Hematopoietic multipotent progenitor cell (in vitro differentiated cells): ENCODE results near the gene ATP8A2. TPM values are rescaled to one million over a fixed set of nuclear protein-coding genes. Genes with fewer than 3 reads are reported as not detected.
A peak's percentile ranks its signal among the peaks of the same experiment; 100 is the strongest.

Experiments
- DNase-seq, 3 donors: peaks; one replicate each; pipeline ENCODE4 v3.0.0-alpha.2; 2011 to 2015; ENCODE audit warnings: low read depth in 2 of 3, low spot score in 2 of 3
- total RNA-seq: library from RNA; depleted of rRNA; stranded (reverse); fragments of >200 nt; gene quantifications from one replicate; pipeline ENCODE4 v1.2.3, GENCODE V29; 2012

Gene ATP8A2
- total RNA-seq, 1 donor: under 0.01 TPM

DNA sequence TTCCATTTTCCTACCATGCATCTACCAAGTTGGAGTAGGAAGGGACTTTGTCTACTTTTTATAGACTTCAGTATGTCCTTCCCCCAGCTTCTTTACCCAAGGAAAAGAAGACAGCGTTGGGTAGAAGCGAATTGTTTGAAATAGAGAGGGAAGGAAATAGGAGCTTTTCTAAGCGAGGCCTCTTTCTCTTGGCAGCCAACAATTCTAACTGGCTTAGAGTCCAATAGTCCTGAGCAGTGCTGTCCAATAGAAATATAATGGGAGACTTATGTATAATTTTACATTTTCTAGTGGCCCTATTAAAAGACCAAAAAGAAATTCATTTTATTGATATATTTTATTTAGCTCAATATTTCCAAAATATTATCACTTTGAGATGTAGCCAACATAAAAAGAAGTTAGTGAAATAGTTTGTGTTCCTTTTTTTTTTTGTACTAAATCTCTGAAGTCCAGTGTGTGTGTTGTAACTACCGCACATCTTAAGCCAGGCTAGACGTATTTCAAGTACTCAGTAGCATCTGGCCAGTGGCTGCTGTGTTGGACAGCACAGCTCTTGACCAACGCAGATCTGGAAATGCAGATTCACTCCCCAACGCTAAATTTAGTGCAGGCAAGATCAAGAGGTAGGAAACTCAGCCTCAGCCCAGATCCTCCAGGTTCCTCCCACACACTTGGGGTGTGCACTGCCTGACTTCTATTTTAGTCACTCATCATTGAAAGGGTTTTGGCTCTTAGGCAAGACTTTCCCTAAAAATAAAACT is 500.9 kb downstream of the ATP8A2 start:
- no peak for DNase-seq

DNA sequence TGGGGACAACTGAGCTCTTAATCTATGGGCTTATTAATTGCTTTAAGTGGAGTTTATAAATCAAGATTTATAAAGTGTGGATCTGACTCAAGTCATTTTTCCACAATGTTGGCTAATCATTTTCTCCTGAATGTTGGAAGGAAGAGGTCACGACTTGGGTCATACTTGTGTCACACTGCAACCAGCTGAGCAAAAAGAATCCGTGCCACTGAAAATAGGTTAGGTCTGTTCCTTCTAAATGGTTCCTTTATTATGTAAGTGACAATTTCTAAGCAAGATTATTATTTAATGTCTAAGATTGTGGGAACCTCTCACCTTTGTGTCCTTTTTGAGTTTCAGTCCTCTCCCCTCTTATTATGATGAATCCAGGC is 501.5 kb downstream of the ATP8A2 start:
- DNase-seq: no peak

DNA sequence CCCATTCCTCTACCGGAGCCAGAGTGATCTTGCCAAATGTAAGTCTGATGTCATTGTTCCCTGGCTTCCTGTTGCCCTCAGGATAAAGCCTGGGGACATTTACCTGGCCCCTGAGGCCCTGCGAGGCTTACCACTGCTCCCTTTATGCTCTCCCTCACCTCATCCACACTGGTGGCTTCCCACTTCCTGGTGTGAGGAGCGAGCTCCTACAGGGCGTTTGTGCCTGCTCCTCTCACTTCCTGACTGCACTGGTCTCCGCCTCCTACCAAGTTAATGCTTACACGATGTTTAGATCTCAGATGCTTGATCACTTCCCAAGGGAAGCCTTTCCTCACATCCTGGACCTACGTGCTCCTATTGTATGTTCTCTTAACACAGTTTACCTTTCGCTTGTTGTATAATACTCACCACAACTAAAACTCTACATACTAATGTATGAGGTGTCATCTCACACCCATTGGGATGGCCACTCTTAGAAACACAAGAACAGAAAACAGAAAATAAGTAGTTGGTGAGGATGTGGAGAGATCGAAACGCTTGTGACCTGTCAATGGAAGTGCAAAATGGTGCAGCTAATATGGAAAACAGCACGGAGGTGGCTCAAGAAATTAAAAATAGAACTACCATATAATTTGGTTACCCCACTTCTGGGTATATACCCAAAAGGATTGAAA is 502.4 kb downstream of the ATP8A2 start:
- DNase-seq: no peak

DNA sequence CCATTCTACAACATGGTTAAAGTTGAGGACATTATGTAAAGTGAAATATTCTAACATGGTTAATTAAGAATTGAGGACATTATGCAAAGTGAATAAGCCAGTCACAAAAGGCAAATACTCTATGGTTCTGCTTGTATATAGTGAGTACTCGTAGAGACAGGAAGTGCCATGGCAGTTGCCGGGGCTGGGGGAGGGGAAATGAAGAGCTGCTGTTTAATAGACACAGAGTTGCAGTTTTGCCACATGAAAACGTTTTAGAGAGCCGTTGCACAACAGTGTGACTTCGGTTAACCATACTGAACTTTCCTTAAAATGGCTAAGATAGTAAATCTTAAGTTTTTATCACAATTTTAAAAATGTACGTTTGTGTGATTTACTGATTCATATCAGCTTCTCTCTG is 503.1 kb downstream of the ATP8A2 start:
- peak in 1 of 3 donors; percentile 18 for DNase-seq

DNA sequence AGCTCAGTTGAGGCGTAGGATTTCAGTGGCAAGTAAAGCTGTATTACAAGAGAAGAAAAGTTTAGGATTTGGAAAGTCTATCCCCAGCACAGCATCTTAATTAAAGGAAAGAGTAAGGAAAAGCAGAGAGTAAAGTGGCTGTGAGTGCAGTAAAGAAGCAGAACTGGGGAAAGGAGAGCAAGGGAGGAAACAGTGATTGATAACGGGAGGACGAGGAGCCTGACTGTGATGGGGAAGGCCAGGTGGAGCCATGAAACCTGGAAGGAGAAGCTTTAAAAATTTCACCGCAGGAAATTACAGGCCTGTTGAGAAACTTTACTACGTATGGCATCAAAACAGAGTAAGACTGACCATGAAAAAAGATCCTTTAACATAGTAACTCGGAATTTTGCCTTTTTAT is 504.5 kb downstream of the ATP8A2 start:
- no peak for DNase-seq

DNA sequence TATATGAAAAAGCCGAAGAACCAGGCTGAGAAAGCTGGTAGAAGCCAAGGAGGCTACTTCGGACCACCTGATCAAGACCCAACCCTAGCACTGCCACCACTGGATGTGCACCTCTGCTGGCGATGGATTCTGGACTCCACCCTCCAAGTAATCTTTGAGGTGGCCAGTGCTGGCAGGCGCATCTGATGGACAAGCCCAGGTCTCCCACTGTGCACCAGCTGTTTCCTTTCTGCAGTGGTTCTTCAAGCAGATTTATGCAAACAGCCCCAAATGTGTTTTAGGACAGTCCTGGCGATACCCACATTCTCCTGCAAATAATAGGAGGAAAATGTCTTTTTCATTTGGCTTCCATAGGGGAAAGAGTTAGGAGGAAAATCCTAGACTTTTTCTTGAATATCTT is 507.7 kb downstream of the ATP8A2 start:
- DNase-seq: no peak

DNA sequence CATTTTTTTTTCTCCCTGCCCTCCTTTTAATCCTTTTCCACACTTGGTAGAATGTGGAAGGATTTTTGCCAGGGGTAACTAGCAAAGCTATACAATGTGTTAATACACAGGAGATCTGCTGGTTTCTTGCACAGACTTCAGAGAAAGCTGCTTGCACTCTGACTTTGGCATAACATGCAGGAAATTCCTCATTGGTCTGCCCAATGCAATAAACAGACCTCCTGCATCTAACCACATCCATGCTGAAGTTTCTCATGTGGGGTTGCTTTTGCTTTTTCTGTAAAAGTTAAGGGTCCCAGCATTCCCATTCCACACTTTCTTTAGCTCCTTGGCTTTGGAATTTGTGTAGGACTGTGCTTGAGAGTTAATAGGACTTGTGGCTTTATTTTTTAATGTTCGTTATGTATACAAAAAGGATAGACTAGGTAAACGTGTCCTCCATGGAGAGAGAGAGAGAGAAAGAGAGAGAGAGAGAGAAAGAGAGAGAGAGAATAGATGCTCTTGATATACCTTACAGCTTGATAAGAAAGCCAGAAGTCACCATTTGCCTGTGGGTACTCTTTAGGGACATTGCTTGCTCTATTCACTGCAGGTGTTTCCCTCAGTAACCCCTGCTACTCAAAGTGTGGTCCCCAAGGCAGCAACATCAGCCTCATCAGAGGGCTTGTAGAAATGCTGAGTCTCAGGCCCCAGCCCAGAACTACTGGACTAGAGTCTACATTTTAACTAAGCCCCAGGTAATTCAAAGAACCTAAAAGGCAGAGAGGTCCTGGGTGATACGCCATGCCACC is 509.6 kb downstream of the ATP8A2 start:
- DNase-seq: no peak

DNA sequence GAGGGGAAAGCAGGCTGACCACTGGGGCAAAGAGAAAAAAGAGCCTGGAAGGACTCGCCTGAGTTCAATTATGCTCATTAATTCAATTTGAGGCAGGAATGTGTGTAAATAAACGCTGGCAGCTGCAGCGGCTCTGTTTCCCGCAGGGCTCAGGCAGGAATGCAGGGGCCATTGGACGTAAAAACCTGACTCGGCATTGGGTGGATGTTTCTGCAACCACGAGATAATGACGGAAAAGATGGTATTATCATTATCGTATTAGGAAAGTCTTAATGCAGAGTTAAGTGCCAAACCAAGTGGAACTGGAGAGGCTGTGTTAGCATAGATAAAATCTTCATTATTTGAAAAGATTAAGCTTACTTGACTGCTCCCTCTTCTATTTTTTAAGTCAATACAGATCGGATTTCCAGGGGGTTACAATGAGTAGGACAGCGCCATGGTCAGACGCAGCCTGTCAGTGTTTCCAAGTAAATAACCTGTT is 510.2 kb downstream of the ATP8A2 start:
- no peak for DNase-seq

DNA sequence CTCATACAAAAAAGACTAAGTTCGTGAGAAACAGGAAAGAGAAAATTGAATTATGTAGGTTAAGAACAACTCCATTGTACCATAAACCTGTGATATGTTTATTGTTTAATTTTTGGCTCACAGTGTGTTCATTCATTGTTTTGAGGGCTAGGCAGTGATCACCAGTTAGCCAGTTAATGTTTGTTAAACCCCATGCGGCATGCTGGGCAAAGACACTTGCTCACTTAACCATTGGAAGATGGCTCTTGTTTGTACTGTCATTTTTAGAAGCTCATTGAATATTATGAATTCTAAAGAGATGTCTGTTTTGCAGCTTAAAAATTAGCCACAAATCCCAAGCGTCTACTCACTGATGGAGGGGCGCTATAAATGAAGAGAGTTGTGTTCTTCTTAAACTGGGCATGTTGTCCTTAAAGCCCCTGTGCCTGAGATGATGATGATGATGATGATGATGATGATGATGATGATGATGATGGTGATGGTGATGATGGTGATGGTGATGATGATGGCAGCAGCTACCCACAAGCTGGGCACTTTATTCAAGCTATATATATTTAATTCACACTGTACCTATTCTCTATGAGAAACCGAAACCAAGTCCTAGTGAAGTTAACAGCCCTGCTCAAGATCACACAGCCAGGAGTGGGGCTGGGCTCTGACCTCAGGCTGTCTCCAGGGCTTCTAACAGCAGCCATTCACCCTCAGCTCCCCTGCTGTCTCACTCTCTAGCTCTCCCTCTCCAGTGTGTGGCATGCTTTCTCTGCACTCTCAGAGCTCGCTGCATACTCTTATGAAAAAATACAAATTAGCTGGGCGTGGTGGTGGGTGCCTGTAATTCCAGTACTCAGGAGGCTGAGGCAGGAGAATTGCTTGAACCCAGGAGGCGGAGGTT is 510.9 kb downstream of the ATP8A2 start:
- DNase-seq: no peak

DNA sequence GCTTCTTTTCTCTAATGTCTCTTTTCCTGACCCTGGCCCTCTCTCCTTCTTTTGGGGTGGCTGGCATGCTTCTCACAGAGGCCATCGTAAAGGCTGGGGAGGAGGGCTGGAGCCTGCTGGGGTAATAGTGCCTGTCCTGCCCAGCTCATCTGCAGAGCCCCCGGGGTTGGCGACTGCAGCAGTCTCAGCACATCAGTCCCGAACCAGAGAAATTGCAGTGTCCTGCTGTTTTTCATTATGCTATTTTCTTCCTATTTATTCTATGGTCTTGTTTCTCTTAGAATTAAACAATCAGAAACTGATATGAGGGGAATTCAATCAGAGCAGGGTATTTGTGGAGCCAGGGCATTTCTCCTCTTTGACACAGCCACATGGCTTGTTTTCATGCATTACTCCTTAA is 513.6 kb downstream of the ATP8A2 start:
- DNase-seq: no peak

DNA sequence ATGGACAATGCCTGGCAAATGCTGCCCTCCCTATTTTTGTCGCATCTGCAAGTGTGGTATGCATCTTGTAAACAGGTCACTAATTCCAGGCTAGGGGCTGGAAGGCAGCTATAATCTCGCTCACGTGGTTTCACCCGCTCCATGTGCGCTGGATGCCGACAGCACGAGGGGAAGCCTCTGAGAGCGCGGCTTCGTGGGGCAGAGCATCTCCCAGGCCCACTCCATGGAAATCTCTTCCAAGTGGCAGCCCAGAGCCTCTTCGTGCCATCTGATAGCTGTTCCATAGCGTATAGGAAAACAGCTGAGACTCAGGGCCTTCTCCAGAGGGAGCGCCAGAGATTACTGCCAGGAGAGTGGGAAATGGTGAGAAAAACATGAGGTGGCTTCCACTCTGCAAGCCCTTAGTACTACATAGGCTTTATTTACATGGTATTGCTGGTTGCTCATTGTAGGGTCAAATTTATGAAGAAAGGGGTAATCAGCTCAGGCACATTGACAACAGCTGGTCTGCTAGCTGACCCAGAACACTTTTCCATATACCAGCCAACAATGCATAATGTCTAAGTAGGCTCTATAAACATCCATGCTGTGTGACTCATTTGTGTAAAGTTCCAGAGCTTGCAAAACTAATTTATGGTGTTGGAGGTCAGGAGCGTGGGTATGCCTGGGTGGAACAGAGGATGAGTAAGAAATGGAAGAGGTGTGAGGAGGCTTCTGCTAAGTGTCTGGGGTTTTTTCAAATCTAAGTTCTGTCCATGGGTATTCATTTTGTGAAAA is 514.9 kb downstream of the ATP8A2 start:
- DNase-seq: no peak

DNA sequence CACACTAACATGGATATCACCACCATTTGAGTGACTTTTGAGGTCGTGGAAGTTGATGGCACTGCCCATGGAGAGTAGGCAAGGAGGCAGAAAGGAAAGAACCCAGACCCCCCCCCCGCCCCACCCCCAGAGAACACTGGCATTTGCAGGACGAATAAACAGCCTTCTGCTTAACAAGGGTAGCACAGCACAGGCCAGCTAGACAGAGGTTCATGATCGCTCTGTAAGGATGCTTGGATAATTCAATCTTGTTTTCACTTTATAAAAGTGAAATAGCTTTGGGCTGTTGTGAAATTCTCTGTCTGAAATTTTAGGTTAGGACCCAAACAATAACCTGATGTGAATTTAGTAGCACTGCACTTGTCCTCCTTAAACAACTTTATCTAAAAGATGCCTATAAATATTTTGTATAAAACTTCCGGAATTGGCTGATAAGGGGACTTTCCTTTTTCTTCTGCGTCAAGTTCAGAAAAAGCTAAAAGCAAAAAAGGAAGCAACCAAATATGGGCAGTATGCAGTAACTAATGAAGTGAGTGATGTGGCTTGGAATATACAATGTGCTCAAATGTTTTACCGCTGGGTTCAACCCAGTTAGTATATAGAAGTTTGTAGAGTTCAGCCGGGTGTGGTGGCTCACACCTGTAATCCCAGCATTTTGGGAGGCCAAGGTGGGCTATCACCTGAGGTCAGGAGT is 516.3 kb downstream of the ATP8A2 start:
- DNase-seq: peak in 1 of 3 donors; percentile 3

DNA sequence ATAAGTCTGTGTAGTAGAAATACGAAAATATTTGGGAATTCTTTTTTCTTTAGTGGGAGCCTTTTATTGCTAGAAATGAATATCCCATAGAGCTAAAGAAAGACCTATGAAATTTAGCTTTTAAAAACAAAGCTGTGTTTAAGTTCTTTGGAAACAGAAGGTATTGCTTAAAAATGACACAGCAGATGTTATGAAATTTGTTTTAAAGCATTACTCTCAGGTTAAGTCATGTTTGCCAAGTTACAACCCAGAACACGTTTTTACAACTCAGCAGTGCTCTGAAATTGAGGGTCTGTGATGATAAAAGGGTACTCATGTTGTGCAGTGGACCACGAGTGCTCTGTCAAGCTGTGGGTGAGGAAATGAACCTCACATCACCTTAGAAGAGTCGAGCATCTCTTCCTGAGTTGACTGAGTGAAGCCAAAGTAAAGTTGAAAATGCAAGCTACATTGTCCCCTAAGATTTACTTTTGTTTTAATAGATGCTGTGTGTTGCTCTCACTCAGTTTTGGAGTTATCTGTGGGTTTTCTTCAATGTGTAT is 519.0 kb downstream of the ATP8A2 start:
- no peak for DNase-seq

DNA sequence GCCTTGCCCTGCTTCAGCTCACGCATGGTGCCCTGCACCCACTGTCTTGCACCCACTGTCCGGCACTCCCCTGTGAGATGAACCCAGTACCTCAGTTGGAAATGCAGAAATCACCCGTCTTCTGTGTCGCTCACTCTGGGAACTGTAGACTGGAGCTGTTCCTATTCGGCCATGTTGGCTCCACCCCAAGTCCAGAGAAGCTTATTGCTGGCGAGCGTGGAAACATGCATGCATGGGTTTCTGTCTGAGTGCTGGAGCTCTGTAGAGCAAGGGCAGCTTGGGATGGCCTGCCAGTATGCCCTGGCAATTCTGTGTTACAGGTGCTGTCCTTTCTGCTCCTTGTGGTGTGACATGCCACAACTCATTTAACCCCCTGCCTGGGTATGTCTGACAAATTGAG is 527.2 kb downstream of the ATP8A2 start:
- no peak for DNase-seq

DNA sequence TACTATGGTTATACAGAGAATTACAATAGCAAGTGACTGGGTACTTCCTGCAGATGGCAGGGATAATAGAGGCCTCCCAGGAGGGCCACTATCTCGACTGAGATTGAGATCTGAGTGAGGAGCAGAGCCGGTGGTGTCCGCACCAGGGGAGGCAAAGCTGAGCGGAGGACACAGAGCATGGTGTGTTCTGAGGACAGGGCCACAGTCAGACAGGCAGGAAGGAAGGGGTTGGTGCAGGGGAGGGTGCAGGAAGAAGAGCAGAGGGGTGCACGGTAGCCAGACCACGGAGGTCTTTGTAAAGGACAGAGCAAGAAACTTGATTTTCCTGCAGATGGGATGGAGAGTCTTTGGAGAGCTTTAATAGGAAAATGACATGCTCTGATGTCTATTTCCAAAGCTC is 527.7 kb downstream of the ATP8A2 start:
- DNase-seq: no peak

DNA sequence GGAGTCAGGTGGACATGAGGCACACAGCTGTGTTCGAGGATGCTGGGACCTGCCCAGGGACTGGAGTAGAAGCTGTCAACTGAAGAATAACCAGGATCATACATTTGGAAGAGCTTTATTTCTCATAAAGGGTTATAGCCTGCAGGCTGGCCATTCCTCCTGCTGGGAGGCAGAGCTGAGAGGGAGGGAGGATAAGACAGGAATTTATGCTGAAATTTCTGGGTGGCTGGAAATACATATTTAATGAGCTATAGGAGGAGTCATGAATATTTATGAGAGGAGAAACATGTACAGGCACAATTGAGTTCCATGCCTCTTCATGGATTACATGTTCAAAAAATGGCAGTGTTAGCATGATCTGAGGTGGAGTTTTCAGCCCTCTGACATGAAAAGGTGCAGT is 528.2 kb downstream of the ATP8A2 start:
- no peak for DNase-seq

DNA sequence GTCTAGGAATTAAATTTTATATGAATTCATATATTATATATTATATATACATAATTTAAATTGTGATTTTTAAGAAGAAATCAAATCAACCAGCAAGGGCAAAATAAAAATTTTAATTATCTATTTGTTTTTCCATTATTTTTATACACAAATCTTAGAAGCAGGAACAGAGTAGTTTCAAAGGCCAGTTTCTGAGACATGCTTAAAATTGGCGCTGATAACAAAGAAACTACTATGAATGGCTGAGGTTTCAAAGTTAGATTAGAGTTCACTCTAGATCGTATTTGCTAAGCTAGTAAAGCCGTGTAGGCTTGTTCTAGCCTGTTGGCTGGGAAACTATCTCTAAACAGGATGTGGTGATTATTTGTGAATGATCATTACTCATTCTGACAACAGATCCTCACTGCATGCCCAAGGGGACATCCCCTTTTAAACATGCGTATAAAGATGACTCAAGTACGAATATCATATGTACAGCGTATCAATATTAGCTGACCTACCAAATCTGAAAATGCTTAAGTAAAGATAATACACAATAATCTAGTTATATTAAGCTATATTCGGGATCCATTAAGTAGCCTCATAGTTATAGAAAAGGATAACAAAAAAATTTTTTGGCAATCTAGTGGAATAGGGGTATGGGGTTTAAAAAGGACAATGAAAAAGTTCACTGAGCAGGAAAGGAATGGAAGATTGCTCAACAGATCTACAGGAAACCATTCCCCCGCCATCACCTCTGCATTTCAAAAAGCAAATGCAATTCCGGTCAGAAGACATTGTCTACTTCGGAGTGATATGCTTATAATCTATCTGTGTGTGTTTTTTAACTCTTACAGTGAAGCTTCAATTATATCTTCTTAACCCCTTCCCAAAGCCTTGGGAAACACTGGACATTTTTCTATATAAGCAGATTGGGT is 529.9 kb downstream of the ATP8A2 start:
- peak in 1 of 3 donors; percentile 4 for DNase-seq

DNA sequence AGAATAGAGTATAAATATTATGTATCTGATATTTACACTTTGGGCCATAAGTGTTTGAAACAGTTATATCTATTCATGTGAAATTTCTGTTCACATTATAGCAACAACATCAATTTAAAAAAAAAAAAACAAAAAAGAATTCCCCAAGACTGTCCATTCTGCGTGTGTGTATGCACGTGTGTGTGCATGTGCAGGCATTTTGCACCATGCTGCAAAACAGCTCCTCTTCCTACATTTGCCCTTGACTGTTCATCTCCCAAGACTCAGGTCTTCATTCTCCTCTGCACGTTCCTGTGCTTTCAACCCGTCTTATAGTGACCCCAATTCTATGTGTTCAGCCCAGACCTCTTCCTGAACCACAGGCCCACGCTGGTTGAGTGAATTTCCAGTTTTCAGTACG is 530.7 kb downstream of the ATP8A2 start:
- DNase-seq: no peak
